Activated CD8-positive, alpha-beta T cell treated with anti-CD3 and anti-CD28 coated beads, Interleukin-2, amount 10 ng/mL, durations not matched to agents 7 days and 5 days (primary cell): ENCODE data around the gene SCARB2. TPM values are rescaled to one million over a fixed set of nuclear protein-coding genes. Genes with fewer than 3 reads are reported as not detected.

ENCODE experiments used
- ATAC-seq: fragments of 150-1000 bp; cut with Tn5 transposase; one replicate; pipeline ENCODE4 v1.10.0; 2021; ENCODE audit warnings: moderate library complexity
- CTCF ChIA-PET: fragments of 350-600 bp; sonication (Branson Sonifier 250); formaldehyde crosslinking; loops from one replicate; lab custom pipeline; 2021; ENCODE audit warnings: antibody characterized with exemption; lab: Charles Lee
- POLR2A ChIA-PET: fragments of 350-600 bp; sonication (Branson Sonifier 250); formaldehyde crosslinking; loops from one replicate; lab custom pipeline; 2021; ENCODE audit warnings: antibody characterized with exemption; lab: Charles Lee
- DNase-seq: peaks from one replicate; pipeline ENCODE4 v3.0.0-alpha.2; 2020
- H3K27ac Mint-ChIP-seq: one replicate; pipeline ENCODE4 v1.8.0; 2021; ENCODE audit warnings: mild to moderate bottlenecking, mixed read lengths
- H3K27me3 Mint-ChIP-seq: one replicate; pipeline ENCODE4 v1.8.0; 2021; ENCODE audit warnings: low read depth, mixed read lengths
- H3K36me3 Mint-ChIP-seq: one replicate; pipeline ENCODE4 v1.8.0; 2021; ENCODE audit warnings: low read depth, mixed read lengths
- H3K4me1 Mint-ChIP-seq: one replicate; pipeline ENCODE4 v1.8.0; 2021; ENCODE audit warnings: low read depth, mixed read lengths
- H3K4me3 Mint-ChIP-seq: one replicate; pipeline ENCODE4 v1.8.0; 2021; ENCODE audit warnings: mild to moderate bottlenecking, mixed read lengths
- H3K9me3 Mint-ChIP-seq: one replicate; pipeline ENCODE4 v1.8.0; 2022; ENCODE audit warnings: mixed read lengths; ENCODE audit not compliant: insufficient read depth
- total RNA-seq, 2 experiments: library from RNA; stranded (reverse); gene quantifications; one replicate each; pipeline ENCODE4 v1.2.3, GENCODE V29; 2021

Gene SCARB2
- total RNA-seq, 2 experiments from 2014 or later, result 8.6 to 10.7 TPM

- POLR2A ChIA-PET, result interaction anchor here (0.5 kb wide), 1 partner anchor 19 kb away, joined by 4 read pairs; no protein-coding TSS in a partner anchor
Measured at GRCh38 chr4:76208005-76208765, 5.4 kb downstream of the SCARB2 start.

DNA sequence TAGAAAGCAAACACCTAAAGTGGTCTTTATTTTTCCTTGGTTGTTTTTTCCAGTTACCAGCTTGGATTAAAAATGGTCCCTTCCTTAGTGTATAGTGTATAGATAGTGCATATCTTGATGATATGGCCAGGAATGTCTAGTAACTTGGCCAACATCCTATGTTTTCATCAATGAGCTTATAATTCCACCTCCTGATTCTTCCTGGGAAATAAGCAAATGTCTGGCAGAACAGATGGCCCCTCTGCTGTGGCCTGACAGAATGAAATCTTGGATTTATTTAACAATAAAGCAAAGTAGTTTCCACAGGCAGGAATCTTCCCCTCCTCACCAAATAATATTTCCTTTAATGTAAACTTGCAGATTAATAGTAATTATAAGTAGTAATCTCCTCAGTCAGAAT, 6.1 kb downstream of the SCARB2 start:
- DNase-seq, result no peak
- CTCF ChIA-PET, result interaction anchor here (1.0 kb wide), 1 partner anchor 28 kb away, joined by 3 read pairs; no protein-coding TSS in a partner anchor

More at GRCh38 chr4:76208005-76208765, 5.4 kb downstream of the SCARB2 start:
- H3K27me3 Mint-ChIP-seq, result peaks cover 3% of the 10 kb centered on the region
- no peak for ATAC-seq
- no peak overlapping the region for H3K27ac Mint-ChIP-seq
- DNase-seq, result no peak
- no peaks in the 10 kb centered on the region for H3K9me3 Mint-ChIP-seq
- H3K36me3 Mint-ChIP-seq, result no peaks in the 10 kb centered on the region
- no peak overlapping the region for H3K4me3 Mint-ChIP-seq
- H3K4me1 Mint-ChIP-seq, result peaks cover 16% of the 10 kb centered on the region
- CTCF ChIA-PET, result interaction anchor here (1.0 kb wide), 1 partner anchor 29 kb away, joined by 3 read pairs; no protein-coding TSS in a partner anchor

GRCh38 chr4:76206222-76206942, 7.2 kb downstream of the SCARB2 start:
- no peak for DNase-seq
- Mint-ChIP-seq H3K4me1 (peaks cover 3% of the 10 kb centered on the region), H3K36me3 (no peaks in the 10 kb centered on the region), H3K27me3 (no peaks in the 10 kb centered on the region), H3K9me3 (no peaks in the 10 kb centered on the region), H3K27ac (no peak overlapping the region), H3K4me3 (no peak overlapping the region)
- CTCF ChIA-PET, result no interaction called here
- ATAC-seq, result no peak
- POLR2A ChIA-PET, result interaction anchor here (0.6 kb wide), 1 partner anchor 250 kb away, joined by 3 read pairs; no protein-coding TSS in a partner anchor

More for the DNA sequence above, 6.1 kb downstream of the SCARB2 start:
- Mint-ChIP-seq H3K4me1 (peaks cover 10% of the 10 kb centered on the region), H3K9me3 (no peaks in the 10 kb centered on the region), H3K36me3 (no peaks in the 10 kb centered on the region), H3K4me3 (no peak overlapping the region), H3K27ac (no peak overlapping the region), H3K27me3 (peaks cover under 1% of the 10 kb centered on the region)
- ATAC-seq, result no peak
- POLR2A ChIA-PET, result no interaction called here

DNA sequence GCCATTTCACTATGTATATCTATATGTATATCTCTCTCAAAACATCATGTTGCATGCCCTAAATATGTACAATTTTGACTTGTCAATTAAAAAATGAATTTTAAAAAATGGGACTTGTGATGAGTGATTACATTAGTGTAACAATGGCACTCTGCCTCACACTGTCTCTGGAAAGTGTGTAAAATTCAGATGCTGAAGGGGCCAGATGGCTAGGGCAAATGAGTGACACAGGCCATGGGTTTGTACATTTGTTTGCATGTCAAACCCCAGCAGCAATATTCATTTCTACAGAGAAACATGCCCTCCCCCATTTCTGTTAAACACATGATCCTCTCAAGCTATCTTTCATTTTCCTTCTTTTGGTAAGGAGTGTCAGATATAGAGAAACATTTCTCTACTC, 8.1 kb downstream of the SCARB2 start:
- ATAC-seq, result no peak
- H3K27ac Mint-ChIP-seq, result no peak overlapping the region
- H3K4me1 Mint-ChIP-seq, result peaks cover 8% of the 10 kb centered on the region
- H3K9me3 Mint-ChIP-seq, result no peaks in the 10 kb centered on the region
- no peaks in the 10 kb centered on the region for H3K27me3 Mint-ChIP-seq
- ChIA-PET POLR2A (no interaction called here), CTCF (interaction anchor here (1.3 kb wide), 1 partner anchor 26 kb away, joined by 3 read pairs; no protein-coding TSS in a partner anchor)
- no peak overlapping the region for H3K4me3 Mint-ChIP-seq
- DNase-seq, result no peak
- no peaks in the 10 kb centered on the region for H3K36me3 Mint-ChIP-seq

- ChIA-PET CTCF (interaction anchor here (1.3 kb wide), 1 partner anchor 26 kb away, joined by 3 read pairs; no protein-coding TSS in a partner anchor), POLR2A (no interaction called here)
- Mint-ChIP-seq H3K27ac (no peak overlapping the region), H3K4me1 (peaks cover 11% of the 10 kb centered on the region), H3K27me3 (no peaks in the 10 kb centered on the region), H3K9me3 (no peaks in the 10 kb centered on the region), H3K36me3 (no peaks in the 10 kb centered on the region), H3K4me3 (no peak overlapping the region)
- no peak for ATAC-seq
- DNase-seq, result no peak
Measured at GRCh38 chr4:76204936-76205335, 8.7 kb downstream of the SCARB2 start.

- Mint-ChIP-seq H3K4me1 (peaks cover 22% of the 10 kb centered on the region), H3K4me3 (no peak overlapping the region), H3K27ac (no peak overlapping the region), H3K9me3 (no peaks in the 10 kb centered on the region), H3K27me3 (no peaks in the 10 kb centered on the region), H3K36me3 (no peaks in the 10 kb centered on the region)
- ATAC-seq (no peak), DNase-seq (no peak)
- POLR2A ChIA-PET, result interaction anchor here (1.8 kb wide), 1 partner anchor 9 kb away, joined by 6 read pairs; no protein-coding TSS in a partner anchor
- CTCF ChIA-PET, result no interaction called here
Measured at GRCh38 chr4:76203541-76203940, 10.1 kb downstream of the SCARB2 start.

GRCh38 chr4:76201276-76201675, 12.3 kb downstream of the SCARB2 start:
- H3K4me1 Mint-ChIP-seq, result peaks cover 40% of the 10 kb centered on the region
- CTCF ChIA-PET, result no interaction called here
- H3K4me3 Mint-ChIP-seq, result no peak overlapping the region
- H3K36me3 Mint-ChIP-seq, result no peaks in the 10 kb centered on the region
- no peaks in the 10 kb centered on the region for H3K27me3 Mint-ChIP-seq
- no peak overlapping the region for H3K27ac Mint-ChIP-seq
- DNase-seq, result no peak
- no peak for ATAC-seq
- H3K9me3 Mint-ChIP-seq, result no peaks in the 10 kb centered on the region
- POLR2A ChIA-PET, result no interaction called here

DNA sequence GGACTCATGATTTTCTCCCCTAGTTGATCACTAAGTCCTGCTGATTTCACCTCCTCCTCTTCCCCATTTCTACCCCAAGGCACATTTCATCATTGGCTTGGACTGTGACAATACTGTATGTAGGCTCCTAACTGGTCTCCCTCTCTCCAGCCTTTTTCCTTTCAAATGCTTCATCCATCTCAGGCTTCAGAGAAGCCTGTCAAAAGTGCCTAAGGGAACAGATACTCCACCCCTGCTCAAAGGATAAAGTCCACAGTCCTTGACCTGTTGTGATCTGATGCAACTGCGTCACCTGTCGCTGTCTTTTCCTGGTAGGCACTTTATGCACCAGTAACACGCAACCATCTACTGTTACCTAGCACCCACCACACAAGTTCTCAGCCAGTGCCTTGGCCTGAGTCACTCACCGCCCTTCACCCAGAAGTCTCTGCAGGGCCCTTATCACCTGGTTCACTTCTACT, 12.8 kb downstream of the SCARB2 start:
- Mint-ChIP-seq H3K27me3 (no peaks in the 10 kb centered on the region), H3K9me3 (no peaks in the 10 kb centered on the region), H3K4me3 (no peak overlapping the region), H3K27ac (no peak overlapping the region), H3K4me1 (peaks cover 40% of the 10 kb centered on the region), H3K36me3 (no peaks in the 10 kb centered on the region)
- no peak for DNase-seq
- POLR2A ChIA-PET, result interaction anchor here (0.6 kb wide), 1 partner anchor 9 kb away, joined by 3 read pairs; no protein-coding TSS in a partner anchor
- CTCF ChIA-PET, result interaction anchor here (1.4 to 3.2 kb wide), 2 partner anchors 10 to 21 kb away, joined by 4 to 20 read pairs; no protein-coding TSS in a partner anchor
- peak; percentile 32 for ATAC-seq

GRCh38 chr4:76199664-76200211, 13.9 kb downstream of the SCARB2 start:
- H3K36me3 Mint-ChIP-seq, result peaks cover 2% of the 10 kb centered on the region
- peaks cover 40% of the 10 kb centered on the region for H3K4me1 Mint-ChIP-seq
- DNase-seq (no peak), ATAC-seq (peak; percentile 50)
- H3K27me3 Mint-ChIP-seq, result no peaks in the 10 kb centered on the region
- H3K4me3 Mint-ChIP-seq, result no peak overlapping the region
- H3K27ac Mint-ChIP-seq, result peak overlapping the region; percentile 52
- CTCF ChIA-PET, result interaction anchor here (1.0 to 3.2 kb wide), 4 partner anchors 11 to 178 kb away, joined by 4 to 20 read pairs (median 6); partner anchors contain the start of gene SCARB2
- no peaks in the 10 kb centered on the region for H3K9me3 Mint-ChIP-seq
- POLR2A ChIA-PET, result interaction anchor here (1.3 kb wide), 1 partner anchor 14 kb away, joined by 3 read pairs; the partner anchor contains the start of gene SCARB2

DNA sequence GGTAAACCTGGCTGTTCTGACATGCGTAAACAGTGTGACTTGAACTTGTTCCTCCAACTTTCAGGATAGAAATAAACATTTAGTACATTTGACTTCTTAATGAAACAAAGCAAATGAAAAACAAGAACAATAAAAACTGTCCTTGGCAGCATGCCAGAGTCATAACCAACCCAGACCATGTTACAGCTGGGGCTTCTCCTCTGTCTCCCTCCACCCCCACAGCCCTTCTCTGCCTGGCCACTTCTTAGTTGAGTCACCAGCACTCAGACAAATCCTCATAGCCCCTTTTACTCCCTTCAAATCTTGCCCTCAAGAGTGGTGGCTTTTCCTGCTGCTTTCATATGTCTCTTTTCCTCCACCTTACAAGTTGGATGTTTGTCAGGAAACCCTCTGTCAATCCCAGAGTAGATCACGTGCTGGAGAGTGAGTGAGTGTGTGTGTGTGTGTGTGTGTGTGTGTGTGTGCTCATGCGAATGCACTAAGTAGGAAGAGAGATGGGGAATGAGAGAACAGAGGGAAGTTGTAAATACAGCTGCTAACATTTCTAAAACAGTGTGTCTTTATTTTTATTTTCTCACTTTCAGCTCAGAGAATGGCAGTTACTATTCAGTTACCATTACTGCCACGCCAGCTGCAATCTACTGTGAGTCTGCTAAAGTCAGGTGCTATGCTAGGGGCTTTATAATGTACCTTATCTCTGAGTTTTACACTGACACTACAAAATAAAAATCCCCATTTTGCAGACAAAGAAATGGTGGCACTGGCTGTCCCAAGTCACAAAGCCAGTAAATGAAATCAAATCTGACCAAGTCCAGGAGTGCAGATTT, 15.0 kb downstream of the SCARB2 start:
- Mint-ChIP-seq H3K9me3 (no peaks in the 10 kb centered on the region), H3K4me1 (peaks cover 40% of the 10 kb centered on the region), H3K36me3 (peaks cover 8% of the 10 kb centered on the region), H3K27me3 (no peaks in the 10 kb centered on the region), H3K4me3 (no peak overlapping the region), H3K27ac (no peak overlapping the region)
- ATAC-seq (peak; percentile 51), DNase-seq (no peak)
- POLR2A ChIA-PET, result interaction anchor here (1.3 kb wide), 1 partner anchor 15 kb away, joined by 3 read pairs; the partner anchor contains the start of gene SCARB2
- CTCF ChIA-PET, result interaction anchor here (0.6 to 3.2 kb wide), 3 partner anchors 19 to 1700 kb away, joined by 3 to 20 read pairs (median 9); no protein-coding TSS in a partner anchor
